H1 (cell line): ENCODE measurements around the gene TUBGCP5. TPM values are rescaled to one million over a fixed set of nuclear protein-coding genes. Genes with fewer than 3 reads are reported as not detected.

ENCODE experiments used
- ASH2L ChIP-seq: fragments of 200-600, 300-600 bp; sonication (generic); IDR thresholded peaks from one replicate; pipeline ENCODE4 v1.7.1; 2017; ENCODE audit warnings: low read length
- ATF2 ChIP-seq: IDR thresholded peaks from 2 replicates; pipeline ENCODE4 v1.6.1; 2012; ENCODE audit warnings: low read length, inconsistent platforms
- BRCA1 ChIP-seq: IDR thresholded peaks from 2 replicates; pipeline ENCODE4 v1.6.1; 2012; ENCODE audit warnings: low read depth, low read length, improper control_type of control experiment
- CHD2 ChIP-seq: IDR thresholded peaks from 2 replicates; pipeline ENCODE4 v1.6.1; 2012; ENCODE audit warnings: low read length, improper control_type of control experiment
- CTBP2 ChIP-seq: IDR thresholded peaks from 2 replicates; pipeline ENCODE4 v1.7.0; 2011; ENCODE audit warnings: borderline replicate concordance, mild to moderate bottlenecking, moderate library complexity, mixed read lengths, low read length; ENCODE audit not compliant: insufficient read depth, insufficient read length
- E2F6 ChIP-seq: IDR thresholded peaks from 2 replicates; pipeline ENCODE4 v1.6.1; 2012; ENCODE audit warnings: inconsistent platforms
- EGR1 ChIP-seq: IDR thresholded peaks from 2 replicates; pipeline ENCODE4 v1.6.1; 2011; ENCODE audit warnings: low read depth, low read length, borderline replicate concordance
- FOSL1 ChIP-seq: IDR thresholded peaks from 2 replicates; pipeline ENCODE4 v1.6.1; 2011; ENCODE audit warnings: mild to moderate bottlenecking, low read depth, low read length, moderate library complexity; ENCODE audit not compliant: insufficient read depth
- HDAC6 ChIP-seq: IDR thresholded peaks from one replicate; pipeline ENCODE4 v1.7.1; 2012; ENCODE audit warnings: low read depth, mild to moderate bottlenecking, inconsistent platforms, low read length, moderate library complexity
- JUND ChIP-seq: IDR thresholded peaks from 2 replicates; pipeline ENCODE4 v1.6.1; 2011; ENCODE audit warnings: mild to moderate bottlenecking, improper control_type of control experiment, low read length
- KDM5A ChIP-seq: fragments of 200-600 bp; IDR thresholded peaks from 2 replicates; pipeline ENCODE4 v1.7.1; 2012; ENCODE audit warnings: mild to moderate bottlenecking, low read length, inconsistent platforms, mixed read lengths
- NANOG ChIP-seq: IDR thresholded peaks from 2 replicates; pipeline ENCODE4 v1.6.1; 2011; ENCODE audit warnings: low read length, low read depth, mild to moderate bottlenecking, inconsistent platforms; ENCODE audit not compliant: insufficient read depth, poor library complexity, severe bottlenecking
- NRF1 ChIP-seq: IDR thresholded peaks from 2 replicates; pipeline ENCODE4 v1.6.1; 2011; ENCODE audit warnings: mild to moderate bottlenecking, low read depth, low read length, improper control_type of control experiment
- PHF8 ChIP-seq: fragments of 200-600 bp; sonication (generic); conservative IDR thresholded peaks from 2 replicates; pipeline ENCODE4 v1.7.1; 2012; ENCODE audit warnings: low read depth, mild to moderate bottlenecking, inconsistent platforms, low read length, moderate library complexity
- POLR2AphosphoS5 ChIP-seq: IDR thresholded peaks from 2 replicates; pipeline ENCODE4 v1.6.1; 2011; ENCODE audit warnings: low read depth, low read length
- POU5F1 ChIP-seq: IDR thresholded peaks from 2 replicates; pipeline ENCODE4 v1.6.1; 2011; ENCODE audit warnings: low read depth, mild to moderate bottlenecking, low read length, moderate library complexity
- RBBP5 ChIP-seq: IDR thresholded peaks from 2 replicates; pipeline ENCODE4 v1.7.1; 2012; ENCODE audit warnings: low read depth, mild to moderate bottlenecking, inconsistent platforms, low read length, moderate library complexity, borderline replicate concordance
- TAF1 ChIP-seq: IDR thresholded peaks from 2 replicates; pipeline ENCODE4 v1.6.1; 2011; ENCODE audit warnings: mild to moderate bottlenecking, low read depth, low read length
- TAF7 ChIP-seq: optimal IDR thresholded peaks from 2 replicates; pipeline ENCODE3; 2011; ENCODE audit warnings: low read depth, mild to moderate bottlenecking, inconsistent platforms, low read length, moderate library complexity, borderline replicate concordance
- TBP ChIP-seq: IDR thresholded peaks from 2 replicates; pipeline ENCODE4 v1.6.1; 2011; ENCODE audit warnings: low read depth, low read length, improper control_type of control experiment
- TEAD4 ChIP-seq: IDR thresholded peaks from 2 replicates; pipeline ENCODE4 v1.6.1; 2012; ENCODE audit warnings: low read depth, low read length, inconsistent platforms, mixed read lengths
- YY1 ChIP-seq: IDR thresholded peaks from 2 replicates; pipeline ENCODE4 v1.6.1; 2011; ENCODE audit warnings: low read depth, mild to moderate bottlenecking, low read length
- polyA plus RNA-seq, 7 experiments: library from polyadenylated mRNA; depleted of rRNA in 3 of 7; stranded (reverse) in 5 of 7; unstranded in 2 of 7; fragments of >200 nt in 5 of 7; fragments of 200-250 nt in 2 of 7; gene quantifications; 1 replicate in 5 of 7; 2 replicates in 1 of 7; 4 replicates in 1 of 7; pipeline versions ENCODE4 v1.2.1 to v1.2.3, GENCODE V29; 2011 to 2013; ENCODE audit warnings: missing spikeins in 2 of 7, mixed read lengths in 2 of 7
- total RNA-seq: library from RNA; stranded (reverse); fragmentation: NEBNext Ultra II Directional; extraction: Animal tissue kit (Norgen Biotek cat#: 25700); gene quantifications from 2 replicates; pipeline ENCODE4 v1.2.1, GENCODE V29; 2021

TUBGCP5 gene
- total and polyA plus RNA-seq, 2 of the 8 experiments (the other 6 are each of a cell fraction or from before 2014, with no cell fraction given): 6.3 to 12.5 TPM

GRCh38 chr15:23039143-23039916 lies at the start of gene TUBGCP5 (continued):
- TF ChIP-seq POU5F1 (no peak), HDAC6 (no peak), TBP (peak; percentile 83), TAF1 (peak; percentile 92), TEAD4 (no peak), KDM5A (no peak), PHF8 (peak; percentile 90), POLR2AphosphoS5 (peak; percentile 94), BRCA1 (peak; percentile 99), NANOG (no peak), FOSL1 (no peak), CHD2 (peak; percentile 100), TAF7 (peak; percentile 80), JUND (no peak), E2F6 (no peak; the same call in 1 of the 2 replicates), CTBP2 (no peak), YY1 (peak; percentile 84; the same call in 1 of the 2 replicates), RBBP5 (peak; percentile 94), ATF2 (peak; percentile 54; the same call in 1 of the 2 replicates), ASH2L (peak; percentile 37), EGR1 (no peak), NRF1 (no peak)
